ENCODE data around the gene MEI1.

The MEI1 gene

GRCh38 chr22:41840216-41840615, 140.9 kb downstream of the MEI1 start:
- DNase-seq (ENCODE audit: low read depth in 2 of 2), result no peak

GRCh38 chr22:41841085-41841712, 141.9 kb downstream of the MEI1 start:
- DNase-seq (ENCODE audit: low read depth in 2 of 2), result no peak

- DNase-seq (ENCODE audit: low read depth in 2 of 2), result no peak
These were observed 144.0 kb downstream of the MEI1 start for GRCh38 chr22:41842996-41843970.

- DNase-seq (ENCODE audit: low read depth in 2 of 2), result no peak
These were observed 144.7 kb downstream of the MEI1 start for GRCh38 chr22:41844036-41844435.

- DNase-seq (ENCODE audit: low read depth in 2 of 2), result no peak
These were observed 145.2 kb downstream of the MEI1 start for GRCh38 chr22:41844513-41844912.

- DNase-seq (ENCODE audit: low read depth in 2 of 2), result no peak
These were observed 146.3 kb downstream of the MEI1 start for GRCh38 chr22:41845380-41846267.

- no peak for DNase-seq (ENCODE audit: low read depth in 2 of 2)
These were observed 147.1 kb downstream of the MEI1 start for GRCh38 chr22:41846268-41846987.

- no peak for DNase-seq (ENCODE audit: low read depth in 2 of 2)
These were observed 148.0 kb downstream of the MEI1 start for GRCh38 chr22:41847300-41847699.

GRCh38 chr22:41848468-41848867, 149.2 kb downstream of the MEI1 start:
- DNase-seq (ENCODE audit: low read depth in 2 of 2), result no peak
